ENCODE data around the gene APP. TPM values are rescaled to one million over a fixed set of nuclear protein-coding genes. Genes with fewer than 3 reads are reported as not detected.

APP gene
- total RNA-seq, 1 experiment from 2014 or later = 560 TPM

DNA sequence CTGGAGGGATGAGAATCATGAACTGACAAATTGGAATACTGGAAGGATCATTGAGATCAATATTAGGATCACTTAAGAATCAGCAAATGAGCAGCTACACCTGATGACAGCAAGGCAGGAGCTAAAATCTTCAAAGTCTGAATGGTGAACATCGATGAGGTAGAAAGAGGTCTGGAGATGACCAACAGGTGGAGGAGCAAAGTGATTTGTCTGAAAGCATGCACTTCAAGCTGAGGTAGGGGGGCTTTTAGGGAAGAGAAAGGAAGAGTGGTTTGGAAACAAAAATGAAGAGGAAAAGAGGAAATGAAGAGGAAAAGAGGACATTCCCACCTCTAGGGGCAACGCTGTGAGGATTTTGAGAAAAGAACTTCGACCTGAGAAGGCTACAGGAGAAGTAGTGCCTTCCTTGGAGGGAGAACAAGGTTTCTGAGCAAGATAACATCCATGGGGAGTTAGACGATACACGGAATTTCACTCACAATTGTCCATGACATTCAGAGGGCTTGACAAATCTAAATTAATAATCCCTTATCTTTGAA lies 79.0 kb downstream of the APP start:
- 0 out of 2 replicates have a peak, but pooled peaks have one; percentile 32 for TF ChIP-seq TEAD1 (CRISPR knock-in tag; IDR thresholded peaks at IDR 0.05)
- no peak for TF ChIP-seq CREB1 (CRISPR knock-in tag; IDR thresholded peaks at IDR 0.05)
- ChIA-PET POLR2A (no interaction called here), CTCF (interaction anchor here (1.0 kb wide), 1 partner anchor 12 kb away, joined by 3 read pairs; no protein-coding TSS in a partner anchor)
- peaks cover 32% of the 10 kb centered on the region for H3K36me3 Mint-ChIP-seq
- H3K4me3 Mint-ChIP-seq = no peak overlapping the region
- ATAC-seq (peak; percentile 68), DNase-seq (ENCODE audit: low spot score) (no peak)
- peak overlapping the region; percentile 72 for H3K27ac Mint-ChIP-seq
- peaks cover 81% of the 10 kb centered on the region for H3K4me1 Mint-ChIP-seq
- H3K27me3 Mint-ChIP-seq (ENCODE audit: low read depth) = no peaks in the 10 kb centered on the region
- no peaks in the 10 kb centered on the region for H3K9me3 Mint-ChIP-seq

DNA sequence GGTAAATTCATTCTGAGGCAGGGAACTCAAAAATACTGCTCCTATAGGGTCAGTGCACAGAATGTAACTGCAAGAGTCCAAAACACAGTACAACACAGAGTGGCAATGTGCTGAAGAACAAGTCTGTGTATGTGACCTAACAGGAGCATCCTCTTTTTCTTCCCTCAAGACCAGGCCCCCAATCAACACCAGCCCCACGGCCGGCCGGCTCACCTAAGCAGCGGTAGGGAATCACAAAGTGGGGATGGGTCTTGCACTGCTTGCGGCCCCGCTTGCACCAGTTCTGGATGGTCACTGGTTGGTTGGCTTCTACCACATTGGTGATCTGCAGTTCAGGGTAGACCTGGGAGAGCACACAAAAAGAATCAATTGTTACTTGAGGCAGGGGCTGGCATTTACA lies 80.8 kb downstream of the APP start:
- CTCF ChIA-PET = no interaction called here
- H3K4me3 Mint-ChIP-seq = no peak overlapping the region
- TF ChIP-seq, protein P1, sequence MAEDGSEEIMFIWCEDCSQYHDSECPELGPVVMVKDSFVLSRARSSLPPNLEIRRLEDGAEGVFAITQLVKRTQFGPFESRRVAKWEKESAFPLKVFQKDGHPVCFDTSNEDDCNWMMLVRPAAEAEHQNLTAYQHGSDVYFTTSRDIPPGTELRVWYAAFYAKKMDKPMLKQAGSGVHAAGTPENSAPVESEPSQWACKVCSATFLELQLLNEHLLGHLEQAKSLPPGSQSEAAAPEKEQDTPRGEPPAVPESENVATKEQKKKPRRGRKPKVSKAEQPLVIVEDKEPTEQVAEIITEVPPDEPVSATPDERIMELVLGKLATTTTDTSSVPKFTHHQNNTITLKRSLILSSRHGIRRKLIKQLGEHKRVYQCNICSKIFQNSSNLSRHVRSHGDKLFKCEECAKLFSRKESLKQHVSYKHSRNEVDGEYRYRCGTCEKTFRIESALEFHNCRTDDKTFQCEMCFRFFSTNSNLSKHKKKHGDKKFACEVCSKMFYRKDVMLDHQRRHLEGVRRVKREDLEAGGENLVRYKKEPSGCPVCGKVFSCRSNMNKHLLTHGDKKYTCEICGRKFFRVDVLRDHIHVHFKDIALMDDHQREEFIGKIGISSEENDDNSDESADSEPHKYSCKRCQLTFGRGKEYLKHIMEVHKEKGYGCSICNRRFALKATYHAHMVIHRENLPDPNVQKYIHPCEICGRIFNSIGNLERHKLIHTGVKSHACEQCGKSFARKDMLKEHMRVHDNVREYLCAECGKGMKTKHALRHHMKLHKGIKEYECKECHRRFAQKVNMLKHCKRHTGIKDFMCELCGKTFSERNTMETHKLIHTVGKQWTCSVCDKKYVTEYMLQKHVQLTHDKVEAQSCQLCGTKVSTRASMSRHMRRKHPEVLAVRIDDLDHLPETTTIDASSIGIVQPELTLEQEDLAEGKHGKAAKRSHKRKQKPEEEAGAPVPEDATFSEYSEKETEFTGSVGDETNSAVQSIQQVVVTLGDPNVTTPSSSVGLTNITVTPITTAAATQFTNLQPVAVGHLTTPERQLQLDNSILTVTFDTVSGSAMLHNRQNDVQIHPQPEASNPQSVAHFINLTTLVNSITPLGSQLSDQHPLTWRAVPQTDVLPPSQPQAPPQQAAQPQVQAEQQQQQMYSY (CRISPR knock-in tag; IDR thresholded peaks at IDR 0.05) = peak; percentile 46; the same call in 1 of the 2 replicates
- TF ChIP-seq, protein P2, sequence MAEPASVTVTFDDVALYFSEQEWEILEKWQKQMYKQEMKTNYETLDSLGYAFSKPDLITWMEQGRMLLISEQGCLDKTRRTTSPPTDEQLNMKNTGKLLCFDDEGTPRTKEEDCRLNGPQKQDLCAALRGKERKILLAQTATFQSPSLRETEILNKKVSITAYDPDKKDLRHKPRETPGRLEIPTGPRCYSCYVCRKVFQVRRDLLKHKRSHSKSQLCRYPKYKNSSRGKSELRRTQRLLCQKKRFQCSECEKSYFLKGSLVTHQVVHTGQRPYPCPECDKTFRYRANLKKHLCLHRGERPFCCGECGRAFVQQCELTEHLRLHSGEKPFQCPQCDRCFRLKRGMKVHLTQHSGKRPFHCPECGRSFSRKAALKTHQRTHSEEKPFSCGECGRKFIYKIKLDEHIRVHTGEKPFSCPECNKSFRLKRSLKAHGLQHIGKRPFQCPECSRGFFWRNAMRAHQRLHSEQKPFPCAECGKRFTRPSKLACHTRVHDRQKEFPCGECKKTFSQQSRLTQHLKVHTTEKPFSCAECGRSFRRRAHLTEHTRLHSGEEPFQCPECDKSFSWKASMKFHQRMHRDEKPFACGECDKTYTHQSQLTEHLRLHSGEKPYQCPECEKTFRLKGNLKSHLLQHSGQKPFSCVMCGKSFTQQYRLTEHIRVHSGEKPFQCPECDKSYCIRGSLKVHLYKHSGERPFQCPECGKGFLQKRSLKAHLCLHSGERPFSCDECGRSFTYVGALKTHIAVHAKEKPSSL (CRISPR knock-in tag; conservative IDR thresholded peaks at IDR 0.05) = no peak
- peak; percentile 26 for ATAC-seq
- no peak for DNase-seq (ENCODE audit: low spot score)
- POLR2A ChIA-PET = interaction anchor here (0.7 kb wide), 1 partner anchor 364 kb away, joined by 4 read pairs; no protein-coding TSS in a partner anchor
- H3K36me3 Mint-ChIP-seq = peaks cover 45% of the 10 kb centered on the region
- no peaks in the 10 kb centered on the region for H3K27me3 Mint-ChIP-seq (ENCODE audit: low read depth)
- H3K27ac Mint-ChIP-seq = no peak overlapping the region
- peaks cover 86% of the 10 kb centered on the region for H3K4me1 Mint-ChIP-seq
- H3K9me3 Mint-ChIP-seq = peaks cover 8% of the 10 kb centered on the region

DNA sequence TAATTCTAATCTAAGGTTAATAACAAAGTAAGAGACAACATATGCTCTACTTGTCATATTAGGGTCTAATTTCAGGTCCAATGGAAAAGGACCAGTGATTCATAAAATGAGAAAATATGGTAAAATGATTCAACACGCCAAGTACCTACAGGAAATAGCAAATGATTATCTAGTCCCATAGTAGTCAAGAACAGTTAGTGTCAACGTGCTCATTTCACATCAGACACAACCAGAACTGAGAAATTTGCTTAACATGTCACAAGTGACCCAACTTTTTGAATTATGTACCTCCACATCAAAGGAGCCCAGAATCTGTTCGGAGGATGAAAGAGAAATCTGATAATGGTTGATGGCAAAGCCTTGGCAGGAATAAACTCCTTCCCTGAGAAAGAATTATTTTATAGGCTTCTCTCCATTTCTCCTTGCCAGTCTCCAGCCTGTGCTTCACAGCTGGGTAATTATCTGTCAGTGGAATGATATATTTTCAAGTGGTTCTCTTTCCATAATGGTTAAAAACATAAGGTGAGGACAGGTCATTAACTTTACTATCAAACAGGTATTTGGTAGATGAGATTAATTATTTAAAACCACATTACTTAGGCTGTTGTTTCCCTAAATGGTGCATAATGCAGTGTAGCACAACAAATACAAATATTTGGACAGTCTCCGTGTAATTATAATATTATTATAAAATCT lies 83.2 kb downstream of the APP start:
- Mint-ChIP-seq H3K9me3 (peaks cover 13% of the 10 kb centered on the region), H3K36me3 (peaks cover 50% of the 10 kb centered on the region), H3K27me3 (ENCODE audit: low read depth) (no peaks in the 10 kb centered on the region), H3K27ac (peak overlapping the region; percentile 77), H3K4me1 (peaks cover 86% of the 10 kb centered on the region), H3K4me3 (no peak overlapping the region)
- ChIA-PET POLR2A (no interaction called here), CTCF (no interaction called here)
- ATAC-seq = no peak
- DNase-seq (ENCODE audit: low spot score) = no peak
- TF ChIP-seq, protein P2 (CRISPR knock-in tag; conservative IDR thresholded peaks at IDR 0.05) = no peak
- TF ChIP-seq, protein P3, sequence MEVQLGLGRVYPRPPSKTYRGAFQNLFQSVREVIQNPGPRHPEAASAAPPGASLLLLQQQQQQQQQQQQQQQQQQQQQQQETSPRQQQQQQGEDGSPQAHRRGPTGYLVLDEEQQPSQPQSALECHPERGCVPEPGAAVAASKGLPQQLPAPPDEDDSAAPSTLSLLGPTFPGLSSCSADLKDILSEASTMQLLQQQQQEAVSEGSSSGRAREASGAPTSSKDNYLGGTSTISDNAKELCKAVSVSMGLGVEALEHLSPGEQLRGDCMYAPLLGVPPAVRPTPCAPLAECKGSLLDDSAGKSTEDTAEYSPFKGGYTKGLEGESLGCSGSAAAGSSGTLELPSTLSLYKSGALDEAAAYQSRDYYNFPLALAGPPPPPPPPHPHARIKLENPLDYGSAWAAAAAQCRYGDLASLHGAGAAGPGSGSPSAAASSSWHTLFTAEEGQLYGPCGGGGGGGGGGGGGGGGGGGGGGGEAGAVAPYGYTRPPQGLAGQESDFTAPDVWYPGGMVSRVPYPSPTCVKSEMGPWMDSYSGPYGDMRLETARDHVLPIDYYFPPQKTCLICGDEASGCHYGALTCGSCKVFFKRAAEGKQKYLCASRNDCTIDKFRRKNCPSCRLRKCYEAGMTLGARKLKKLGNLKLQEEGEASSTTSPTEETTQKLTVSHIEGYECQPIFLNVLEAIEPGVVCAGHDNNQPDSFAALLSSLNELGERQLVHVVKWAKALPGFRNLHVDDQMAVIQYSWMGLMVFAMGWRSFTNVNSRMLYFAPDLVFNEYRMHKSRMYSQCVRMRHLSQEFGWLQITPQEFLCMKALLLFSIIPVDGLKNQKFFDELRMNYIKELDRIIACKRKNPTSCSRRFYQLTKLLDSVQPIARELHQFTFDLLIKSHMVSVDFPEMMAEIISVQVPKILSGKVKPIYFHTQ (CRISPR knock-in tag; IDR thresholded peaks at IDR 0.05) = no peak
- no peak for TF ChIP-seq RELA (CRISPR knock-in tag; IDR thresholded peaks at IDR 0.05; ENCODE audit: borderline replicate concordance)
- no peak for TF ChIP-seq ZBTB21 (CRISPR knock-in tag; IDR thresholded peaks at IDR 0.05; ENCODE audit: borderline replicate concordance)
- no peak for TF ChIP-seq NFE2L1 (CRISPR knock-in tag; IDR thresholded peaks at IDR 0.05)
- TF ChIP-seq ESRRA (CRISPR knock-in tag; IDR thresholded peaks at IDR 0.05; ENCODE audit: borderline replicate concordance) = no peak
- no peak for TF ChIP-seq TEAD1 (CRISPR knock-in tag; IDR thresholded peaks at IDR 0.05)
- TF ChIP-seq NR3C1 (CRISPR knock-in tag; conservative IDR thresholded peaks at IDR 0.05; ENCODE audit: low read depth) = no peak
- no peak for TF ChIP-seq TP53 (CRISPR knock-in tag; IDR thresholded peaks at IDR 0.05)
- TF ChIP-seq CBFB (CRISPR knock-in tag; IDR thresholded peaks at IDR 0.05; ENCODE audit: low read depth) = no peak
- TF ChIP-seq, protein P4, sequence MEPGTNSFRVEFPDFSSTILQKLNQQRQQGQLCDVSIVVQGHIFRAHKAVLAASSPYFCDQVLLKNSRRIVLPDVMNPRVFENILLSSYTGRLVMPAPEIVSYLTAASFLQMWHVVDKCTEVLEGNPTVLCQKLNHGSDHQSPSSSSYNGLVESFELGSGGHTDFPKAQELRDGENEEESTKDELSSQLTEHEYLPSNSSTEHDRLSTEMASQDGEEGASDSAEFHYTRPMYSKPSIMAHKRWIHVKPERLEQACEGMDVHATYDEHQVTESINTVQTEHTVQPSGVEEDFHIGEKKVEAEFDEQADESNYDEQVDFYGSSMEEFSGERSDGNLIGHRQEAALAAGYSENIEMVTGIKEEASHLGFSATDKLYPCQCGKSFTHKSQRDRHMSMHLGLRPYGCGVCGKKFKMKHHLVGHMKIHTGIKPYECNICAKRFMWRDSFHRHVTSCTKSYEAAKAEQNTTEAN (CRISPR knock-in tag; IDR thresholded peaks at IDR 0.05) = no peak
